GM21717 (cell line): ENCODE data around the gene BEGAIN.

ENCODE experiments used
- ATAC-seq: cut with Tn5 transposase; IDR thresholded peaks from one replicate; pipeline ENCODE4 v1.9.1; 2021; ENCODE audit warnings: mild to moderate bottlenecking, moderate library complexity; ENCODE audit not compliant: unreplicated experiment

The BEGAIN gene

GRCh38 chr14:100616854-100617409, 29.7 kb upstream of the BEGAIN start:
- ATAC-seq, result no peak

- ATAC-seq, result no peak
These were observed 28.8 kb upstream of the BEGAIN start for GRCh38 chr14:100615736-100616695.

- no peak for ATAC-seq
These were observed 27.6 kb upstream of the BEGAIN start for GRCh38 chr14:100614803-100615202.

- ATAC-seq, result no peak
These were observed 25.8 kb upstream of the BEGAIN start for GRCh38 chr14:100612986-100613385.

GRCh38 chr14:100611811-100612480, 24.7 kb upstream of the BEGAIN start:
- ATAC-seq, result no peak

GRCh38 chr14:100610511-100611217, 23.4 kb upstream of the BEGAIN start:
- no peak for ATAC-seq

GRCh38 chr14:100609941-100610391, 22.7 kb upstream of the BEGAIN start:
- no peak for ATAC-seq

- no peak for ATAC-seq
These were observed 22.2 kb upstream of the BEGAIN start for GRCh38 chr14:100609331-100609870.

GRCh38 chr14:100608586-100609330, 21.5 kb upstream of the BEGAIN start:
- no peak for ATAC-seq

GRCh38 chr14:100608064-100608463, 20.8 kb upstream of the BEGAIN start:
- ATAC-seq, result no peak

GRCh38 chr14:100607611-100607956, 20.4 kb upstream of the BEGAIN start:
- ATAC-seq, result no peak

GRCh38 chr14:100606687-100607610, 19.7 kb upstream of the BEGAIN start:
- no peak for ATAC-seq

GRCh38 chr14:100605706-100606686, 18.8 kb upstream of the BEGAIN start:
- no peak for ATAC-seq

- no peak for ATAC-seq
These were observed 18.0 kb upstream of the BEGAIN start for GRCh38 chr14:100605230-100605629.

GRCh38 chr14:100604709-100605108, 17.5 kb upstream of the BEGAIN start:
- ATAC-seq, result no peak

GRCh38 chr14:100604121-100604501, 16.9 kb upstream of the BEGAIN start:
- ATAC-seq, result no peak

GRCh38 chr14:100603341-100604120, 16.3 kb upstream of the BEGAIN start:
- no peak for ATAC-seq
